Brain microvascular endothelial cell (primary cell): ENCODE results near the gene LRCH4.
"Not testable (repeated sequence)": the region's sequence is repeated elsewhere in the genome, so short reads cannot be mapped to it uniquely, and the experiment has no call there.

ENCODE experiments used
- DNase-seq: peaks from one replicate; pipeline ENCODE4 v3.0.0-alpha.2; 2020
- H3K27ac ChIP-seq: fragments of 250-450 bp; sonication (Bioruptor Pico); 2 replicates; pipeline ENCODE4 v1.5.1; 2020; ENCODE audit warnings: mild to moderate bottlenecking, moderate library complexity
- H3K27me3 ChIP-seq: fragments of 250-450 bp; sonication (Bioruptor Pico); replicated peaks from 2 replicates; pipeline ENCODE4 v1.5.1; 2020; ENCODE audit warnings: mild to moderate bottlenecking
- H3K36me3 ChIP-seq: fragments of 250-450 bp; sonication (Bioruptor Pico); replicated peaks from 2 replicates; pipeline ENCODE4 v1.5.1; 2020; ENCODE audit warnings: mild to moderate bottlenecking
- H3K4me3 ChIP-seq: 2 replicates; pipeline ENCODE4 v1.5.1; 2011; ENCODE audit warnings: low read depth, mild to moderate bottlenecking, control low read depth, low read length, moderate library complexity
- CTCF ChIP-seq: IDR thresholded peaks from 2 replicates; pipeline ENCODE4 v1.5.1; 2011; ENCODE audit warnings: low read depth, mild to moderate bottlenecking, moderate library complexity, low read length, control low read depth, inconsistent platforms; ENCODE audit errors: missing control alignments
- in situ Hi-C: cut with HindIII; loops from 2 replicates; pipeline ENCODE4 v1.10.0; 2017; ENCODE audit warnings: low sequenced_read_pairs, low pct_ligation_motif_present

The LRCH4 gene

GRCh38 chr7:100543586-100543985, 42.3 kb downstream of the LRCH4 start:
- no peak overlapping the region for H3K27ac ChIP-seq
- DNase-seq, result no peak
- in situ Hi-C loops, result no loop called here
- H3K27me3 ChIP-seq, result no peaks in the 10 kb centered on the region
- TF ChIP-seq CTCF, result no peak
- no peak overlapping the region for H3K4me3 ChIP-seq
- no peaks in the 10 kb centered on the region for H3K36me3 ChIP-seq

GRCh38 chr7:100541309-100541708, 44.6 kb downstream of the LRCH4 start:
- H3K36me3 ChIP-seq, in situ Hi-C loops, H3K27ac ChIP-seq, H3K27me3 ChIP-seq, DNase-seq, H3K4me3 ChIP-seq: not testable (repeated sequence)

- H3K4me3 ChIP-seq, result peak overlapping the region; percentile 69
- no peaks in the 10 kb centered on the region for H3K36me3 ChIP-seq
- in situ Hi-C loops, result no loop called here
- no peaks in the 10 kb centered on the region for H3K27me3 ChIP-seq
- TF ChIP-seq CTCF, result no peak
- H3K27ac ChIP-seq, result no peak overlapping the region
- DNase-seq, result no peak
Measured at GRCh38 chr7:100540073-100540723, 45.7 kb downstream of the LRCH4 start.

GRCh38 chr7:100539436-100540006, 46.4 kb downstream of the LRCH4 start:
- H3K27ac ChIP-seq, result no peak overlapping the region
- no peaks in the 10 kb centered on the region for H3K27me3 ChIP-seq
- peak overlapping the region; percentile 69 for H3K4me3 ChIP-seq
- TF ChIP-seq CTCF, result no peak
- in situ Hi-C loops, result no loop called here
- DNase-seq, result no peak
- H3K36me3 ChIP-seq, result no peaks in the 10 kb centered on the region

- DNase-seq, result peak; percentile 100
- Histone ChIP-seq H3K36me3 (no peaks in the 10 kb centered on the region), H3K4me3 (peak within 1 kb of the TSS; percentile 69), H3K27me3 (no peaks in the 10 kb centered on the region), H3K27ac (no peak within 1 kb of the TSS)
- in situ Hi-C loops, result no loop called here
- TF ChIP-seq CTCF, result no peak
Measured at GRCh38 chr7:100538654-100539435, 47.1 kb downstream of the LRCH4 start, which contains the start of gene AGFG2. TSS of gene AGFG2 (plus strand) at chr7:100539203. CDS start at chr7:100539347, 144 bp downstream.

- Histone ChIP-seq H3K36me3 (no peaks in the 10 kb centered on the region), H3K27ac (no peak overlapping the region), H3K4me3 (peak overlapping the region; percentile 45), H3K27me3 (no peaks in the 10 kb centered on the region)
- in situ Hi-C loops, result no loop called here
- no peak for TF ChIP-seq CTCF
- DNase-seq, result no peak
Measured at GRCh38 chr7:100538348-100538653, 47.6 kb downstream of the LRCH4 start.

GRCh38 chr7:100536695-100537094, 49.2 kb downstream of the LRCH4 start:
- DNase-seq, in situ Hi-C loops, H3K4me3 ChIP-seq, H3K27ac ChIP-seq, H3K27me3 ChIP-seq, H3K36me3 ChIP-seq: not testable (repeated sequence)

- H3K27me3 ChIP-seq, H3K4me3 ChIP-seq, H3K36me3 ChIP-seq, in situ Hi-C loops, DNase-seq, H3K27ac ChIP-seq: not testable (repeated sequence)
Measured at GRCh38 chr7:100535982-100536381, 49.9 kb downstream of the LRCH4 start.
